Pancreas (tissue), 10 donors: ENCODE results near the gene SLC12A7. TPM values are rescaled to one million over a fixed set of nuclear protein-coding genes. Genes with fewer than 3 reads are reported as not detected.
A peak's percentile ranks its signal among the peaks of the same experiment; 100 is the strongest.

Experiments used
- ATAC-seq, 4 donors: fragments of 200-7000 bp; cut with Tn5 transposase; one replicate each; pipeline versions ENCODE4 v1.8.0 to v1.9.1; 2020; ENCODE audit warnings: mild to moderate bottlenecking in 4 of 4, moderate library complexity in 4 of 4
- DNase-seq, 6 donors: peaks; one replicate each; pipeline ENCODE4 v3.0.0-alpha.2; 2020
- FAIRE-seq: peaks from 2 replicates; lab custom pipeline; 2012; peaks lifted over from hg19 to GRCh38; lab: Jason Lieb, UNC
- H3K27ac ChIP-seq, 4 donors: fragments of 200-600 bp; sonication (generic); 1 replicate in 3 of 4; 2 replicates in 1 of 4; pipeline versions ENCODE4 v1.5.0 to v1.8.0; 2020
- H3K27me3 ChIP-seq, 4 donors: fragments of 200-600 bp; one replicate each; pipeline ENCODE4 v1.8.0; 2021
- H3K36me3 ChIP-seq, 3 donors: fragments of 200-600 bp; sonication (generic) in 1 of 3; one replicate each; pipeline versions ENCODE4 v1.5.0 to v1.8.0; 2020 to 2021
- H3K4me1 ChIP-seq, 3 donors: fragments of 200-600 bp; one replicate each; pipeline ENCODE4 v1.8.0; 2021
- H3K4me3 ChIP-seq, 4 donors: fragments of 200-600 bp; sonication (generic) in 2 of 4; one replicate each; pipeline versions ENCODE4 v1.5.0 to v1.8.0; 2020 to 2021
- H3K9me3 ChIP-seq, 4 donors: fragments of 200-600 bp; one replicate each; pipeline ENCODE4 v1.8.0; 2021
- WGBS, 2 donors: extraction: QIAGEN DNeasy Blood & Tissue Kit; methylation state at CpG; one replicate each; pipeline ENCODE4 v1.1.7; 2013; 5-methylcytosine and 5-hydroxymethylcytosine counted together
- intact Hi-C, 3 donors: fragments of 100-400 bp; cut with DNase I; formaldehyde crosslinking; loops; one replicate each; pipeline versions ENCODE4 v1.11.1 to v1.14.2; 2022
- polyA plus RNA-seq, 2 donors: library from polyadenylated mRNA; stranded (reverse); fragments of 200-250 nt; gene quantifications; one replicate each; pipeline ENCODE4 v1.2.3, GENCODE V29; 2013
- total RNA-seq, 6 donors: library from RNA; stranded (reverse); fragmentation: NEBNext Ultra II Directional in 4 of 6; extraction: Animal tissue kit (Norgen Biotek cat#: 25700) in 4 of 6; gene quantifications; one replicate each; pipeline versions ENCODE4 v1.2.1 to v1.2.4, GENCODE V29; 2021 to 2023
- TF ChIP-seq, protein P1 (sequence below), 4 donors: fragments of 200-600 bp; sonication (generic) in 3 of 4; IDR thresholded peaks; one replicate each; pipeline versions ENCODE4 v1.5.0 to v1.8.0; 2021; ENCODE audit warnings: antibody characterized with exemption in 4 of 4
- donor health status: healthy with polysubstance abuse.
- donor health status: DM: no; HTN: no; CAD: no; lungs with moderate emphysema.
- donor health status: DM: no; HTN: no; CAD: no.
- donor health status: control.
- donor health status: control.
- donor health status: Bipolar disorder and iron deficiency.
- donor health status: DM: yes; HTN: yes; CAD: no.
- donor health status: DM: no; HTN: no; CAD: no.
- donor health status: DM: no; HTN: no; CAD: no.
- donor health status: DM: yes; HTN: yes; CAD: no.

The SLC12A7 gene
- total RNA-seq = 10 to 100 TPM; 17.4 to 56.5 (median 32.1) TPM
- polyA plus RNA-seq = 10 to 100 TPM; 40.0 to 44.9 TPM

DNA sequence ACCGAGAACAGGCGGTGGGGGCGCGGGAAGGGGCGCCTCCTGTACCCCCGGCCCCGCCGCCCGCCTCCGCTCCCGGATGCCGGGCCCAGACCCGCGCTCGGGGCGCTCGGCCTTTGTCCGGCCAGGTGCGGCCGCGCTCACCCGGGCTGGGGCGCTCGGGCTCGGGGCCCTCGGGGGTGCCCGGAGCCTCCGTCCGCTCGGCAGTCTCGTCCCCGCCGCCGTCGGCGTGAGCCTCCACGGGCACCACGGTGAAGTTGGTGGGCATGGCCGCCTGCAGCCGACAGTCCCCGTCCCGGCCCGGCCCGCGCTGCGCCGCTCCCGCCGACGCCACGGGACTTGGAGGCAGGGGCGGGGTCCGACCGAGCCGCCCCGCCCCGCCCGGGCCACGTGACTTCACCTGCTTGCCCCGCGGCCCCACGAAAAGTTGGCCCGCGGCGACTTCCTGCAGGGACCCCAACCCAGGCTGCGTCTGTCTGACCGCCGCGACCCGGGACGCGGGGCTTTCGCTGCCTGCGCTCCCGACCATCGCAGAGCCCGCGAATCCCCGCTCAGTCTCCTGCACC lies at the start of gene SLC12A7:
TSS of gene SLC12A7 (minus strand) at position 337 of the 563 bp plus-strand sequence. CDS start at position 265, 72 bp downstream.
- ATAC-seq = peak; percentile 65 to 81 (median 72)
- FAIRE-seq = no peak
- WGBS, 2 donors = 0 to 1% methylated on average over 39 to 79 of the region's 79 CpGs
- Histone ChIP-seq H3K36me3 (no peaks in the 10 kb centered on the region), H3K27me3 (no peaks in the 10 kb centered on the region), H3K4me1 (peaks cover 12 to 34% (median 28%) of the 10 kb centered on the region in 3 donors), H3K4me3 (peak within 1 kb of the TSS; percentile 88 to 97 (median 95)), H3K9me3 (no peaks in the 10 kb centered on the region), H3K27ac (peak within 1 kb of the TSS; percentile 80 to 95 (median 88))
- peak in 5 of 6 donors; percentile 68 to 90 (median 78) for DNase-seq
- intact Hi-C loops = no loop called here
- TF ChIP-seq, protein P1, sequence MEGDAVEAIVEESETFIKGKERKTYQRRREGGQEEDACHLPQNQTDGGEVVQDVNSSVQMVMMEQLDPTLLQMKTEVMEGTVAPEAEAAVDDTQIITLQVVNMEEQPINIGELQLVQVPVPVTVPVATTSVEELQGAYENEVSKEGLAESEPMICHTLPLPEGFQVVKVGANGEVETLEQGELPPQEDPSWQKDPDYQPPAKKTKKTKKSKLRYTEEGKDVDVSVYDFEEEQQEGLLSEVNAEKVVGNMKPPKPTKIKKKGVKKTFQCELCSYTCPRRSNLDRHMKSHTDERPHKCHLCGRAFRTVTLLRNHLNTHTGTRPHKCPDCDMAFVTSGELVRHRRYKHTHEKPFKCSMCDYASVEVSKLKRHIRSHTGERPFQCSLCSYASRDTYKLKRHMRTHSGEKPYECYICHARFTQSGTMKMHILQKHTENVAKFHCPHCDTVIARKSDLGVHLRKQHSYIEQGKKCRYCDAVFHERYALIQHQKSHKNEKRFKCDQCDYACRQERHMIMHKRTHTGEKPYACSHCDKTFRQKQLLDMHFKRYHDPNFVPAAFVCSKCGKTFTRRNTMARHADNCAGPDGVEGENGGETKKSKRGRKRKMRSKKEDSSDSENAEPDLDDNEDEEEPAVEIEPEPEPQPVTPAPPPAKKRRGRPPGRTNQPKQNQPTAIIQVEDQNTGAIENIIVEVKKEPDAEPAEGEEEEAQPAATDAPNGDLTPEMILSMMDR (IDR thresholded peaks at IDR 0.05) = no peak

DNA sequence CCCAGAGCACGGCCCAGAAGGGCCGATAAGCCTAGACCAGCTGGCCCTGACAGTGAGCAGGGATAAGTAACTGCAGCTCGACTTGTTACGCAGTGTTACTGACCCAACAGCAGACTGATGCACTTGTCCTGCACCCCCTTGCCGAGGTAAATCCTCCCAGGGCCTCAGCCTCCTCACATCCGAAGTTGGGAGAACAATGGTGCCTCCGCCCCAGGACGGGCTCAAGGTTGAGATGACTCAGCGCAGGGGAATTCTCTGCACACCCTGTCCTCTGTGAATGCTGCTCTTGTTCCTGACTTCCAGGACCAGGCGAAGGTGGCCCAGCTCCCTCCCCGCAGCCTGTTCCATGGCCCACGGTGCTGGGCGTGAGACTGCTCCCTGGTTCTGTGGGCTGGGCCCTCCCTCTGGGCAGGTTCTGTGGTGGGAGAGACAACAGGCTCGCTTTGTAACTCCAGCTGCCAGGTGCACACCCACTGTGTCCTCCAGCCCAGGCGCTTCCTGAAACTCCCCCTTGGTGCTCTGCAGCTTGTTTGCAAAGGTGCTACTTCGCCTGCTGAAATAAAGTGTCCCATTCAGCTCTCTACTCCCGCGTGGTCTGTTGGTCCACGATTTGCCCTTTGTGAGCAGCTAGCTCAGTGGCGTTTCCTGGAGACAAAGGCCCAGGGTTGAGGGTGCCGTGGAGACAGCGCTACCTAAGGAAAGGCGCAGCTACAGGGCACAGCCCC lies 49.4 kb upstream of the SLC12A7 start:
- Histone ChIP-seq H3K27ac (peak overlapping the region; percentile 80 to 87 (median 85)), H3K4me3 (no peak overlapping the region), H3K4me1 (no peaks in the 10 kb centered on the region), H3K27me3 (peaks cover 0 to under 1% (median 0%) of the 10 kb centered on the region in 4 donors), H3K36me3 (no peaks in the 10 kb centered on the region), H3K9me3 (no peaks in the 10 kb centered on the region)
- peak; percentile 67 to 83 (median 80) for ATAC-seq
- DNase-seq = peak in 4 of 6 donors; percentile 48 to 77 (median 67)
- TF ChIP-seq, protein P1 (IDR thresholded peaks at IDR 0.05) = no peak
- 63 to 68% methylated on average over 23 of the region's 23 CpGs for WGBS, 2 donors
- no peak for FAIRE-seq
- intact Hi-C loops = loop anchor here in 1 of 3 donors (10.0 kb wide), 1 partner anchor 484 kb away; no protein-coding TSS in a partner anchor

DNA sequence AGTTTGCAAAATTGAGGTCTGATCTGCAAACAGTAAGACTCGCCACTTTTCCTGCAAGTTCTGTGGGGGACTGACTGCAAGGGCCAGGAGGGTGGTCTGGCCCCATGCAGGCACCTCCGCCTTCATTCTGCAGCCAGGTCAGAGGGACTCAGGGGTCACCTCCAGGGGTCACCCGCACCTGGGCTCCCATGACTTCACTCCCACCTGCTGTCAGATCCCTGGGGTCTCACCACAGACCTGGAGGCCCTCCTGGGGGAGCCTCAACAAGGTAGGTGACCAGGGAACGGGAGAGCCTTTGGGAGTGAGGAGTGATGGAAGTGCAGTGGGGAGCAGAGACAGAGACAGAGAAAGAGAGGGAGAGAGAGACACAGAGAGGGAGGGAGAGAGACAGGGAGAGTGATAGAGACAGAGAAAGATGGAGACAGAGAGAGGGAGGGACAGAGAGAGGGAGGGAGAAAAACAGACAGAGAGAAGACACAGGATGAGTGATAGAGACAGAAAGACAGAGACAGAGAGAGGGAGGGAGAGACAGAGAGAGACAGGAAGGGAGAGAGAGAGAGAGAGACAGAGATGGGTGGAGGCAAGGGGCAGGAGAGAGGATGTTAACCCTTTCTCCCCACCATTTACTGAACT lies 48.0 kb upstream of the SLC12A7 start:
- intact Hi-C loops = loop anchor here in 1 of 3 donors (5.0 to 10.0 kb wide), 2 partner anchors 233 to 485 kb away; no protein-coding TSS in a partner anchor
- no peaks in the 10 kb centered on the region for H3K36me3 ChIP-seq
- no peaks in the 10 kb centered on the region for H3K9me3 ChIP-seq
- TF ChIP-seq, protein P1 (IDR thresholded peaks at IDR 0.05) = no peak
- FAIRE-seq = no peak
- ATAC-seq = no peak
- peaks cover 0 to 3% (median 0%) of the 10 kb centered on the region in 4 donors for H3K27me3 ChIP-seq
- peak in 1 of 6 donors; percentile 42 for DNase-seq
- peak overlapping the region in 1 of 4 donors; percentile 87 for H3K27ac ChIP-seq
- H3K4me3 ChIP-seq = no peak overlapping the region
- 60 to 65% methylated on average over 4 of the region's 4 CpGs for WGBS, 2 donors
- H3K4me1 ChIP-seq = no peaks in the 10 kb centered on the region

DNA sequence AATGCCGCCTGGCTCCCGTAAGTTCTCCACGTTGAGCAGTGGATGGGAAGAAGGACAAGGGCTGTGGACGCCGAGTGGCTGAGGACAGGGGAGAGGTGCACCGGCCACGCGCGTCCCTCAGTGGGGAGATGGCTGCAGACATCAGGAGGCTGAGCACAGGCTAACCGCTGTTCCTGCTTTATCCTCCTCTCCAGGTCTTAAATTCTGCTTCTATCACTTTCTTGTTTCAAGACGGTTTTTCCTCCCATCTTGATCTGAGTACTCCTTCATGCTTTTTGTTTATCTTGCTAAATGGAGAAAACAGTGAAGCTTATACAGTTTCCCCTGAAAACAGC lies 47.4 kb upstream of the SLC12A7 start:
- H3K4me3 ChIP-seq = no peak overlapping the region
- no peak for DNase-seq
- no peak overlapping the region for H3K27ac ChIP-seq
- no peak for ATAC-seq
- no peaks in the 10 kb centered on the region for H3K36me3 ChIP-seq
- TF ChIP-seq, protein P1 (IDR thresholded peaks at IDR 0.05) = no peak
- intact Hi-C loops = loop anchor here in 1 of 3 donors (5.0 kb wide), 1 partner anchor 232 kb away; no protein-coding TSS in a partner anchor
- FAIRE-seq = no peak
- no peaks in the 10 kb centered on the region for H3K9me3 ChIP-seq
- 76 to 84% methylated on average over 11 of the region's 11 CpGs for WGBS, 2 donors
- peaks cover 0 to 6% (median 0%) of the 10 kb centered on the region in 4 donors for H3K27me3 ChIP-seq
- no peaks in the 10 kb centered on the region for H3K4me1 ChIP-seq
